Progenitor cell of endocrine pancreas (in vitro differentiated cells): ENCODE measurements around the gene AKAP1. TPM values are rescaled to one million over a fixed set of nuclear protein-coding genes. Genes with fewer than 3 reads are reported as not detected.

Experiments
- DNase-seq: peaks from one replicate; pipeline ENCODE4 v3.0.0; 2021; ENCODE audit warnings: low spot score; ENCODE audit not compliant: unreplicated experiment
- H3K27ac Mint-ChIP-seq: 2 replicates; pipeline ENCODE4 v1.8.0; 2021; ENCODE audit warnings: mild to moderate bottlenecking, moderate library complexity, mixed read lengths
- H3K27me3 Mint-ChIP-seq: 2 replicates; pipeline ENCODE4 v1.8.0; 2021; ENCODE audit warnings: mixed read lengths
- H3K36me3 Mint-ChIP-seq: 2 replicates; pipeline ENCODE4 v1.8.0; 2022; ENCODE audit warnings: mixed read lengths; ENCODE audit not compliant: insufficient read depth
- H3K4me1 Mint-ChIP-seq: 2 replicates; pipeline ENCODE4 v1.8.0; 2021; ENCODE audit warnings: low read depth, mixed read lengths
- H3K4me3 Mint-ChIP-seq: 2 replicates; pipeline ENCODE4 v1.8.0; 2021; ENCODE audit warnings: low read depth, mild to moderate bottlenecking, moderate library complexity, mixed read lengths
- H3K9me3 Mint-ChIP-seq: 2 replicates; pipeline ENCODE4 v1.8.0; 2021; ENCODE audit warnings: low read depth, mixed read lengths
- total RNA-seq: library from RNA; stranded (reverse); gene quantifications from 2 replicates; pipeline ENCODE4 v1.2.1, GENCODE V29; 2021
- TF ChIP-seq, protein P1 (sequence below): fragments of 200-600 bp; sonication (generic); IDR thresholded peaks from one replicate; pipeline ENCODE4 v1.5.0; 2021; ENCODE audit warnings: antibody characterized with exemption, mild to moderate bottlenecking; ENCODE audit not compliant: unreplicated experiment

The AKAP1 gene
- total RNA-seq, 1 donor from 2014 or later = 63.3 TPM

DNA sequence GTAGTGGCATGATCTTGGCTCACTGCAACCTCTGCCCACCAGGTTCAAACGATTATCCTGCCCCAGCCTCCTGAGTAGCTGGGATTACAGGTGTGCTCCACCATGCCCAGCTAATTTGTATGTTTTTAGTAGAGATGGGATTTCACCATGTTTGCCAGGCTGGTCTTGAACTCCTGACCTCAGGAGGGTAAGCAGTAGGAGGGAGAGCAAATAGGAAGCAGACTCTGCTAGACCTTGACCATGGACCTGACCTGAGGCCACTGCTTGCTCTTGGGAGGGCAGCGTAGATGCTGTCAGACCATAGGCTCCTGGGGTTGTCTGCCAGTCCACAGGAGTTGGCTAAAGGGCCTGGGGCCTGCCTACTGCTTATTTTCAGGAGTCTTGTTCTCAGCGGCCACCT, 28.6 kb downstream of the AKAP1 start:
- H3K27me3 Mint-ChIP-seq = no peaks in the 10 kb centered on the region
- H3K4me1 Mint-ChIP-seq = no peaks in the 10 kb centered on the region
- TF ChIP-seq, protein P1, sequence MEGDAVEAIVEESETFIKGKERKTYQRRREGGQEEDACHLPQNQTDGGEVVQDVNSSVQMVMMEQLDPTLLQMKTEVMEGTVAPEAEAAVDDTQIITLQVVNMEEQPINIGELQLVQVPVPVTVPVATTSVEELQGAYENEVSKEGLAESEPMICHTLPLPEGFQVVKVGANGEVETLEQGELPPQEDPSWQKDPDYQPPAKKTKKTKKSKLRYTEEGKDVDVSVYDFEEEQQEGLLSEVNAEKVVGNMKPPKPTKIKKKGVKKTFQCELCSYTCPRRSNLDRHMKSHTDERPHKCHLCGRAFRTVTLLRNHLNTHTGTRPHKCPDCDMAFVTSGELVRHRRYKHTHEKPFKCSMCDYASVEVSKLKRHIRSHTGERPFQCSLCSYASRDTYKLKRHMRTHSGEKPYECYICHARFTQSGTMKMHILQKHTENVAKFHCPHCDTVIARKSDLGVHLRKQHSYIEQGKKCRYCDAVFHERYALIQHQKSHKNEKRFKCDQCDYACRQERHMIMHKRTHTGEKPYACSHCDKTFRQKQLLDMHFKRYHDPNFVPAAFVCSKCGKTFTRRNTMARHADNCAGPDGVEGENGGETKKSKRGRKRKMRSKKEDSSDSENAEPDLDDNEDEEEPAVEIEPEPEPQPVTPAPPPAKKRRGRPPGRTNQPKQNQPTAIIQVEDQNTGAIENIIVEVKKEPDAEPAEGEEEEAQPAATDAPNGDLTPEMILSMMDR = no peak
- H3K9me3 Mint-ChIP-seq = no peaks in the 10 kb centered on the region
- H3K27ac Mint-ChIP-seq = no peak overlapping the region
- H3K36me3 Mint-ChIP-seq = peaks cover 22% of the 10 kb centered on the region
- no peak overlapping the region for H3K4me3 Mint-ChIP-seq
- DNase-seq = no peak

- H3K27ac Mint-ChIP-seq = no peak overlapping the region
- TF ChIP-seq, protein P1 = peak; percentile 75
- peak; percentile 56 for DNase-seq
- peaks cover 27% of the 10 kb centered on the region for H3K36me3 Mint-ChIP-seq
- no peaks in the 10 kb centered on the region for H3K27me3 Mint-ChIP-seq
- H3K4me1 Mint-ChIP-seq = no peaks in the 10 kb centered on the region
- no peak overlapping the region for H3K4me3 Mint-ChIP-seq
- H3K9me3 Mint-ChIP-seq = no peaks in the 10 kb centered on the region
Measured at GRCh38 chr17:57114085-57114673, 29.1 kb downstream of the AKAP1 start.

GRCh38 chr17:57115377-57115776, 30.3 kb downstream of the AKAP1 start:
- Mint-ChIP-seq H3K9me3 (no peaks in the 10 kb centered on the region), H3K27ac (no peak overlapping the region), H3K36me3 (peaks cover 31% of the 10 kb centered on the region), H3K27me3 (no peaks in the 10 kb centered on the region), H3K4me3 (no peak overlapping the region), H3K4me1 (no peaks in the 10 kb centered on the region)
- DNase-seq = no peak
- TF ChIP-seq, protein P1 = no peak

DNA sequence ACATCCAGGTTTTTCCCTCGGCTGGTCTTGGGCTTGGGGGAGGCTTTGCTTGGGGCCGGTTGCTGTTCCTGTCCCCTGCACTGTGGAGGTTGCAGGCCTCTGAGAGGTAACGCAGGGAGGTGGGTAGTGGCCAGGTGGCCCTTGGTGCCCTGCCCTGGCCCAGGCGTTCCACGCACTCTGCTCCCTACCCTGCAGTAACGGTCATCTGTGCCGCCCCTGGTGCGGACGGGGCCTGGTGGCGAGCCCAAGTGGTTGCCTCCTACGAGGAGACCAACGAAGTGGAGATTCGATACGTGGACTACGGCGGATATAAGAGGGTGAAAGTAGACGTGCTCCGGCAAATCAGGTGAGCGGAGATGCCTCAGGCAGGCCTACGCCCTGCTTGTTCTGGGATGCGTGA, 30.9 kb downstream of the AKAP1 start:
- Mint-ChIP-seq H3K4me1 (no peaks in the 10 kb centered on the region), H3K9me3 (no peaks in the 10 kb centered on the region), H3K4me3 (no peak overlapping the region), H3K27ac (no peak overlapping the region), H3K27me3 (no peaks in the 10 kb centered on the region), H3K36me3 (peaks cover 34% of the 10 kb centered on the region)
- no peak for DNase-seq
- TF ChIP-seq, protein P1 = no peak

- no peak overlapping the region for H3K4me3 Mint-ChIP-seq
- no peak overlapping the region for H3K27ac Mint-ChIP-seq
- TF ChIP-seq, protein P1 = no peak
- no peak for DNase-seq
- peaks cover 30% of the 10 kb centered on the region for H3K36me3 Mint-ChIP-seq
- no peaks in the 10 kb centered on the region for H3K27me3 Mint-ChIP-seq
- H3K4me1 Mint-ChIP-seq = no peaks in the 10 kb centered on the region
- no peaks in the 10 kb centered on the region for H3K9me3 Mint-ChIP-seq
Measured at GRCh38 chr17:57117798-57118197, 32.8 kb downstream of the AKAP1 start.
